ENCODE data around the gene SAFB. TPM values are rescaled to one million over a fixed set of nuclear protein-coding genes. Genes with fewer than 3 reads are reported as not detected.

SAFB gene
- total and polyA plus RNA-seq, 3 donors from 2014 or later = 83.2 to 220 (median 202) TPM

GRCh38 chr19:5690955-5691821, 68.3 kb downstream of the SAFB start:
- Histone ChIP-seq H3K27me3 (no peaks in the 10 kb centered on the region), H3K9me3 (no peaks in the 10 kb centered on the region), H3K27ac (peak overlapping the region; percentile 83 to 93), H3K4me3 (peak overlapping the region; percentile 69 to 97), H3K36me3 (ENCODE audit: low read depth, missing control alignments) (no peaks in the 10 kb centered on the region), H3K4me1 (peaks cover 13% of the 10 kb centered on the region)
- WGBS, 2 donors = 1% methylated on average over 37 to 54 of the region's 54 CpGs
- peak; percentile 78 for DNase-seq
- TF ChIP-seq CTCF (IDR thresholded peaks at IDR 0.05) (no peak), POLR2A (IDR thresholded peaks at IDR 0.05) (no peak)
- intact Hi-C loops (cut with DNase I; ENCODE audit: low total_unique reads) = no loop called here

DNA sequence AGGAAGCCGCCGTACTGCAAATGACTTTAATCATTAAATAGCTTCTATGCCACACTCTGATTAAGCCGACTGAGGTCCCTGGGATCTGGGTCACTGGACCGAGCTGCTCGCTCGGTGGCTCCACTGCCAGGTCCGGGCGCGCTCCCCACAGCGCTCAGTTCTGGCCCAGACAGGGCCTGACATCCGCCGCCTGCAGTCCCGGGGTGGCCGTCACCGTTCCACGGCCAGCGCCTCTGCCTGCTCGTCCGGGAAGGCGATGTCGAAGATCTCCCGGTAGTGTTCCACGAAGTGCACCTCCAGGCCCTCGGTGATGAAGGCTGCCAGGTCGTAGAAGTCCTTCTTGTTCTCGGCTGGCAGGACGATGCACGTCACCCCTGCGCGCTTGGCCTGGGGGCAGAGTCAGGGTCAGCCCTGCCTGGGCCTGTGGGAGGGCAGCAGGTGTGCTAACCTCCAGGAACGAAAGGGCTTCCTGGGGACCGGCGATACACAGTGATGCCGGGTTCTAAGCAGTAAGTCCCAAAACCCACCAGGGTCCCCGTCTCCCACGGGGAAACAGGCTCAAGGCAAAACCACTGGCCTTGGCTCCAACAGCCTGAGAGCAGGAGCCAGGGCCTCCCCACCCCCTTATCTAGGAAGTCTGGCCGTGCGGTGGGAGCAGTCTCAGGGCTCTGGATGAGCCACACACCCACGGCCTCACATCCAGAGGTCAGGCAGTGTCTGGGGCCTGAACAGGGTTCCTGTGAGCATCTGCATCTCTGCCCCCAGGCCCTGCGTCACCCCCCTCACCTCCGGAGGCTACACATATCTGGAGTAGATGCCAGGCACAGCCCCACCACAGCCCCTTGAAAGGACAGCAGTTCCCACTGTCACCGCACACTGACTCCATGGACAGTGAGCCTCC, 69.2 kb downstream of the SAFB start:
- no peak for DNase-seq
- peaks cover 11% of the 10 kb centered on the region for H3K4me1 ChIP-seq
- TF ChIP-seq POLR2A (IDR thresholded peaks at IDR 0.05) = no peak
- TF ChIP-seq CTCF (IDR thresholded peaks at IDR 0.05) = no peak
- no peaks in the 10 kb centered on the region for H3K36me3 ChIP-seq (ENCODE audit: low read depth, missing control alignments)
- H3K4me3 ChIP-seq = peak overlapping the region in 1 of 2 donors; percentile 97
- no peaks in the 10 kb centered on the region for H3K27me3 ChIP-seq
- intact Hi-C loops (cut with DNase I; ENCODE audit: low total_unique reads) = no loop called here
- WGBS, 2 donors = 26 to 27% methylated on average over 4 to 42 of the region's 42 CpGs
- no peaks in the 10 kb centered on the region for H3K9me3 ChIP-seq
- H3K27ac ChIP-seq = peak overlapping the region; percentile 83 to 93

- DNase-seq = no peak
- Histone ChIP-seq H3K27me3 (no peaks in the 10 kb centered on the region), H3K36me3 (ENCODE audit: low read depth, missing control alignments) (no peaks in the 10 kb centered on the region), H3K4me3 (no peak overlapping the region), H3K9me3 (no peaks in the 10 kb centered on the region), H3K4me1 (peaks cover 11% of the 10 kb centered on the region), H3K27ac (no peak overlapping the region)
- TF ChIP-seq POLR2A (IDR thresholded peaks at IDR 0.05) (no peak), CTCF (IDR thresholded peaks at IDR 0.05) (no peak)
- intact Hi-C loops (cut with DNase I; ENCODE audit: low total_unique reads) = no loop called here
- 60 to 68% methylated on average over 2 to 7 of the region's 7 CpGs for WGBS, 2 donors
Measured at GRCh38 chr19:5692723-5693194, 69.9 kb downstream of the SAFB start.

GRCh38 chr19:5693195-5694166, 70.6 kb downstream of the SAFB start:
- H3K27ac ChIP-seq = no peak overlapping the region
- intact Hi-C loops (cut with DNase I; ENCODE audit: low total_unique reads) = no loop called here
- WGBS, 2 donors = 84 to 87% methylated on average over 22 to 39 of the region's 39 CpGs
- peaks cover 11% of the 10 kb centered on the region for H3K4me1 ChIP-seq
- no peaks in the 10 kb centered on the region for H3K36me3 ChIP-seq (ENCODE audit: low read depth, missing control alignments)
- TF ChIP-seq CTCF (IDR thresholded peaks at IDR 0.05) = no peak
- no peak for DNase-seq
- H3K4me3 ChIP-seq = no peak overlapping the region
- no peaks in the 10 kb centered on the region for H3K27me3 ChIP-seq
- H3K9me3 ChIP-seq = no peaks in the 10 kb centered on the region

Measured in testis (tissue), 3 donors.